Measurements from ENCODE around the gene AMBRA1.

AMBRA1 gene

GRCh38 chr11:46593550-46594373 is at the start of gene AMBRA1:
AMBRA1 (minus strand) TSS chr11:46594023; CDS start chr11:46548380, 45,643 bp downstream.
- peak within 1 kb of the TSS; percentile 79 for H3K27ac ChIP-seq
- TF ChIP-seq ZFX (IDR thresholded peaks at IDR 0.05) (peak; percentile 99), CTCF (conservative IDR thresholded peaks at IDR 0.05) (no peak)

- TF ChIP-seq CTCF (conservative IDR thresholded peaks at IDR 0.05) (no peak), ZFX (IDR thresholded peaks at IDR 0.05) (no peak)
- H3K27ac ChIP-seq, result no peak overlapping the region
Observed at GRCh38 chr11:46643531-46643930, 49.7 kb upstream of the AMBRA1 start.

- no peak overlapping the region for H3K27ac ChIP-seq
- TF ChIP-seq ZFX (IDR thresholded peaks at IDR 0.05), result no peak
- no peak for TF ChIP-seq CTCF (conservative IDR thresholded peaks at IDR 0.05)
Observed at GRCh38 chr11:46642627-46643335, 49.0 kb upstream of the AMBRA1 start.

GRCh38 chr11:46641639-46642038 is 47.8 kb upstream of the AMBRA1 start:
- no peak overlapping the region for H3K27ac ChIP-seq
- TF ChIP-seq CTCF (conservative IDR thresholded peaks at IDR 0.05) (no peak), ZFX (IDR thresholded peaks at IDR 0.05) (no peak)

GRCh38 chr11:46640036-46640788 is 46.4 kb upstream of the AMBRA1 start:
- TF ChIP-seq CTCF (conservative IDR thresholded peaks at IDR 0.05) (no peak), ZFX (IDR thresholded peaks at IDR 0.05) (no peak)
- no peak overlapping the region for H3K27ac ChIP-seq

- TF ChIP-seq CTCF (conservative IDR thresholded peaks at IDR 0.05), result no peak
- TF ChIP-seq ZFX (IDR thresholded peaks at IDR 0.05), result no peak
- no peak overlapping the region for H3K27ac ChIP-seq
Observed at GRCh38 chr11:46639197-46639839, 45.5 kb upstream of the AMBRA1 start.

Data from C4-2B (cell line).